GM23248 (cell line): Measurements from ENCODE around the gene GTPBP10.

Experiments
- EZH2 ChIP-seq: fragments of 200-600 bp; sonication (generic); IDR thresholded peaks from 2 replicates; pipeline ENCODE4 v1.6.1; 2018; ENCODE audit warnings: antibody characterized with exemption, mild to moderate bottlenecking; ENCODE audit not compliant: insufficient read depth, poor library complexity, severe bottlenecking
- EZH2phosphoT487 ChIP-seq: fragments of 200-600 bp; sonication (generic); IDR thresholded peaks from 2 replicates; pipeline ENCODE4 v1.6.1; 2018; ENCODE audit warnings: antibody characterized with exemption, moderate library complexity, mild to moderate bottlenecking, low read depth; ENCODE audit not compliant: insufficient read depth

GRCh38 chr7:90345595-90346335 is 751 bp upstream of the GTPBP10 start:
- TF ChIP-seq EZH2phosphoT487 (no peak), EZH2 (no peak)
